HCT116 (cell line): ENCODE results near the gene TMEM132C. TPM values are rescaled to one million over a fixed set of nuclear protein-coding genes. Genes with fewer than 3 reads are reported as not detected.

Experiments used
- ATAC-seq: fragments of 200-7000 bp; cut with Tn5 transposase; 2 replicates; pipeline ENCODE4 v1.9.1; 2020; ENCODE audit warnings: mild to moderate bottlenecking, moderate library complexity
- BruUV-seq: library from RNA; stranded (reverse); fragments of 400-500 nt; replicated peaks from 2 replicates; lab custom pipeline; 2021; lab: Mats Ljungman, UMichigan
- CTCF ChIA-PET: fragments of 300-600 bp; sonication (Branson Sonifier 250); formaldehyde crosslinking; loops from one replicate; lab custom pipeline; 2021; ENCODE audit warnings: antibody characterized with exemption; lab: Charles Lee
- POLR2A ChIA-PET: fragments of 300-600, 350-600 bp; sonication (Branson Sonifier 250); formaldehyde crosslinking; loops from one replicate; lab custom pipeline; 2021; ENCODE audit warnings: antibody characterized with exemption; lab: Charles Lee
- RAD21 ChIA-PET, 2 experiments: fragments of 300-600 bp; sonication (Branson Sonifier 250); formaldehyde crosslinking; loops; one replicate each; lab custom pipeline; 2023; ENCODE audit warnings: low total read pairs in 2 of 2; ENCODE audit not compliant: uncharacterized antibody in 2 of 2, unreplicated experiment in 2 of 2, low non-redundant PET in 1 of 2; lab: Charles Lee
- DNase-seq: peaks from one replicate; pipeline ENCODE4 v3.0.0-alpha.2; 2010; ENCODE audit warnings: low read depth, low spot score
- H2AFZ ChIP-seq: fragments of 200-600 bp; shearing (Covaris generic), sonication (generic); 2 replicates; pipeline ENCODE4 v1.6.1; 2017; ENCODE audit warnings: low read depth, mixed run types, mixed read lengths, antibody characterized with exemption, low read length; ENCODE audit not compliant: poor library complexity, severe bottlenecking
- H3K27ac ChIP-seq: 2 replicates; pipeline ENCODE4 v1.5.1; 2012; ENCODE audit warnings: low read depth, low read length
- H3K27me3 ChIP-seq: fragments of 200-600 bp; sonication (generic); 2 replicates; pipeline ENCODE4 v1.6.1; 2016; ENCODE audit warnings: mixed run types, low read length, mixed read lengths; ENCODE audit not compliant: insufficient read depth
- H3K36me3 ChIP-seq, 2 experiments: fragments of 200-500 bp in 1 of 2; fragments of 200-600 bp in 1 of 2; sonication (Bioruptor generic) in 1 of 2; sonication (generic) in 1 of 2; 2 replicates each; pipeline versions ENCODE4 v1.5.1 to v1.6.1; 2014 to 2016; ENCODE audit warnings: low read length in 2 of 2, inconsistent platforms in 1 of 2, mixed read lengths in 1 of 2, mixed run types in 1 of 2; ENCODE audit not compliant: insufficient read depth in 2 of 2, control insufficient read depth in 1 of 2
- H3K4me1 ChIP-seq, 2 experiments: fragments of 200-600 bp in 1 of 2; sonication (generic) in 1 of 2; 2 replicates each; pipeline versions ENCODE4 v1.5.1 to v1.6.1; 2012 to 2017; ENCODE audit warnings: low read length in 2 of 2, inconsistent platforms in 1 of 2, mild to moderate bottlenecking in 1 of 2, mixed read lengths in 1 of 2, mixed run types in 1 of 2, moderate library complexity in 1 of 2; ENCODE audit not compliant: insufficient read depth in 2 of 2, control insufficient read depth in 1 of 2
- H3K4me2 ChIP-seq: fragments of 200-600 bp; sonication (generic); 2 replicates; pipeline ENCODE4 v1.6.1; 2017; ENCODE audit warnings: mixed run types, low read length, mixed read lengths
- H3K4me3 ChIP-seq, 2 experiments: fragments of 200-600 bp in 1 of 2; sonication (generic) in 1 of 2; replicated peaks in 1 of 2; 2 replicates each; pipeline ENCODE4 v1.5.1; 2011 to 2016; ENCODE audit warnings: low read length in 2 of 2, control low read depth in 1 of 2, low read depth in 1 of 2, mild to moderate bottlenecking in 1 of 2, mixed read lengths in 1 of 2, mixed run types in 1 of 2
- H3K79me2 ChIP-seq: fragments of 200-600 bp; sonication (generic); 2 replicates; pipeline ENCODE4 v1.6.1; 2017; ENCODE audit warnings: mild to moderate bottlenecking, mixed run types, low read length, moderate library complexity, mixed read lengths; ENCODE audit not compliant: insufficient read depth
- H3K9ac ChIP-seq: fragments of 200-600 bp; sonication (generic); 2 replicates; pipeline ENCODE4 v1.6.1; 2016; ENCODE audit warnings: low read length, mixed read lengths
- H3K9me2 ChIP-seq: fragments of 200-600 bp; sonication (generic), shearing (Covaris generic); 2 replicates; pipeline ENCODE4 v1.6.1; 2017; ENCODE audit warnings: mixed run types, mild to moderate bottlenecking, moderate library complexity; ENCODE audit not compliant: insufficient read depth
- H3K9me3 ChIP-seq, 2 experiments: fragments of 200-500 bp in 1 of 2; fragments of 200-600 bp in 1 of 2; sonication (Bioruptor generic) in 1 of 2; sonication (generic) in 1 of 2; 2 replicates each; pipeline ENCODE4 v1.6.1; 2014 to 2017; ENCODE audit warnings: low read length in 2 of 2, mixed read lengths in 2 of 2, inconsistent platforms in 1 of 2, low read depth in 1 of 2, mild to moderate bottlenecking in 1 of 2, mixed run types in 1 of 2, moderate library complexity in 1 of 2; ENCODE audit not compliant: control insufficient read depth in 1 of 2, insufficient read depth in 1 of 2
- H4K20me1 ChIP-seq: fragments of 200-600 bp; sonication (generic), shearing (Covaris generic); 2 replicates; pipeline ENCODE4 v1.6.1; 2017; ENCODE audit warnings: mixed run types, mild to moderate bottlenecking, moderate library complexity; ENCODE audit not compliant: insufficient read depth
- CBX3 ChIP-seq: IDR thresholded peaks from 2 replicates; pipeline ENCODE4 v1.6.1; 2012; ENCODE audit warnings: low read depth
- EGR1 ChIP-seq: IDR thresholded peaks from 2 replicates; pipeline ENCODE4 v1.6.1; 2012; ENCODE audit warnings: low read depth
- EZH2phosphoT487 ChIP-seq: fragments of 200-600 bp; IDR thresholded peaks from 2 replicates; pipeline ENCODE4 v1.6.1; 2018; ENCODE audit warnings: antibody characterized with exemption, borderline replicate concordance
- JUND ChIP-seq: IDR thresholded peaks from 2 replicates; pipeline ENCODE4 v1.6.1; 2012
- POLR2A ChIP-seq: IDR thresholded peaks from 2 replicates; pipeline ENCODE4 v1.7.0; 2011; ENCODE audit warnings: borderline replicate concordance; ENCODE audit not compliant: insufficient read depth, insufficient read length; ENCODE audit errors: extremely low read depth
- RAD21 ChIP-seq: IDR thresholded peaks from 2 replicates; pipeline ENCODE4 v1.6.1; 2012; ENCODE audit warnings: low read depth, mild to moderate bottlenecking
- REST ChIP-seq: IDR thresholded peaks from 2 replicates; pipeline ENCODE4 v1.6.1; 2012; ENCODE audit warnings: low read depth
- SP1 ChIP-seq: IDR thresholded peaks from 2 replicates; pipeline ENCODE4 v1.6.1; 2012; ENCODE audit warnings: low read depth
- SRF ChIP-seq: IDR thresholded peaks from 2 replicates; pipeline ENCODE4 v1.6.1; 2012; ENCODE audit warnings: low read depth
- YY1 ChIP-seq: IDR thresholded peaks from 2 replicates; pipeline ENCODE4 v1.6.1; 2011; ENCODE audit warnings: low read length, low read depth, moderate library complexity, mild to moderate bottlenecking; ENCODE audit not compliant: insufficient replicate concordance; ENCODE audit errors: extremely low read depth
- intact Hi-C: fragments of 100-400 bp; cut with micrococcal nuclease; formaldehyde crosslinking; loops from 2 replicates; pipeline ENCODE4 v1.10.0; 2022
- total RNA-seq: library from RNA; stranded (reverse); gene quantifications from one replicate; pipeline ENCODE4 v1.2.1, GENCODE V29; 2021; ENCODE audit not compliant: unreplicated experiment
- TF ChIP-seq, protein P1 (sequence below), 3 experiments: fragments of 200-600 bp in 1 of 3; sonication (generic) in 1 of 3; IDR thresholded peaks in 2 of 3; conservative IDR thresholded peaks in 1 of 3; 2 replicates each; pipeline ENCODE4 v1.5.1; 2012 to 2017; ENCODE audit warnings: low read depth in 2 of 3, low read length in 2 of 3, antibody characterized with exemption in 1 of 3, borderline replicate concordance in 1 of 3, control low read depth in 1 of 3, mild to moderate bottlenecking in 1 of 3, mixed read lengths in 1 of 3, mixed run types in 1 of 3, moderate library complexity in 1 of 3; ENCODE audit not compliant: insufficient read depth in 1 of 3

TMEM132C gene
- total RNA-seq, 1 experiment from 2014 or later: not detected

DNA sequence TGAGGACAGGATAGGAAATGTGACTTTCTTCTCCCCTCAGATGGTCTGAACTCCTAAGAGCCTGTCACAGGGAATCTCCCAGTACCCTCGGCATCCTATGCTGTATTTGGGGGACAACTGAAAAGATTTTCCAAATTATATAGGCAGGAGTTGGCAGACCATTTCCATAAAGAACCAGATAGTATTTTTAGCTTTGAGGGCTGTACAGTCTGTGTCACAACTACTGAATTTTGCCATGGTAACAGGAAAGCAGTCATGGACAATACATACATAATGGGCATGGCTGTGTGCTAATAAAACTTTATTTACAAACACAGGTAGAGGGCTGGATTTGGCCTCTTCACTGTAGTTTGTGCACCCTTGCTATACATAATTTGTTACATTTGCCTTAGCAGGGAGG is 30.4 kb upstream of the TMEM132C start:
- Histone ChIP-seq H3K27ac (no peak overlapping the region), H4K20me1 (no peaks in the 10 kb centered on the region), H3K4me1 (no peaks in the 10 kb centered on the region), H3K36me3 (no peaks in the 10 kb centered on the region), H3K9me2 (no peaks in the 10 kb centered on the region), H3K9me3 (peaks cover 8 to 10% of the 10 kb centered on the region in 2 experiments; a peak in 2 of 4 replicates), H3K4me2 (no peak overlapping the region), H3K79me2 (no peaks in the 10 kb centered on the region), H2AFZ (no peak overlapping the region), H3K4me3 (no peak overlapping the region), H3K27me3 (no peaks in the 10 kb centered on the region), H3K9ac (no peak overlapping the region)
- no peak for ATAC-seq
- ChIA-PET POLR2A (no interaction called here), RAD21 (no interaction called here), CTCF (no interaction called here)
- TF ChIP-seq SRF (no peak), REST (no peak), RAD21 (no peak), POLR2A (no peak), EGR1 (no peak)
- no peak for DNase-seq
- intact Hi-C loops: no loop called here
- no TSS peak for BruUV-seq

- Histone ChIP-seq H4K20me1 (no peaks in the 10 kb centered on the region), H3K9ac (no peak overlapping the region), H3K36me3 (no peaks in the 10 kb centered on the region), H2AFZ (no peak overlapping the region), H3K4me2 (no peak overlapping the region), H3K79me2 (no peaks in the 10 kb centered on the region), H3K27ac (no peak overlapping the region), H3K9me3 (peaks cover 5% of the 10 kb centered on the region in 2 experiments; a peak in 2 of 4 replicates), H3K4me3 (no peak overlapping the region), H3K27me3 (no peaks in the 10 kb centered on the region), H3K9me2 (no peaks in the 10 kb centered on the region), H3K4me1 (no peaks in the 10 kb centered on the region)
- no TSS peak for BruUV-seq
- intact Hi-C loops: no loop called here
- ChIA-PET CTCF (no interaction called here), RAD21 (no interaction called here), POLR2A (no interaction called here)
- ATAC-seq: no peak
- no peak for DNase-seq
- TF ChIP-seq SP1: no peak
- no peak for TF ChIP-seq REST
- TF ChIP-seq RAD21: no peak
- TF ChIP-seq SRF: no peak
- no peak for TF ChIP-seq YY1
- TF ChIP-seq EZH2phosphoT487: no peak
- no peak for TF ChIP-seq CBX3
- no peak for TF ChIP-seq JUND
- TF ChIP-seq, protein P1, sequence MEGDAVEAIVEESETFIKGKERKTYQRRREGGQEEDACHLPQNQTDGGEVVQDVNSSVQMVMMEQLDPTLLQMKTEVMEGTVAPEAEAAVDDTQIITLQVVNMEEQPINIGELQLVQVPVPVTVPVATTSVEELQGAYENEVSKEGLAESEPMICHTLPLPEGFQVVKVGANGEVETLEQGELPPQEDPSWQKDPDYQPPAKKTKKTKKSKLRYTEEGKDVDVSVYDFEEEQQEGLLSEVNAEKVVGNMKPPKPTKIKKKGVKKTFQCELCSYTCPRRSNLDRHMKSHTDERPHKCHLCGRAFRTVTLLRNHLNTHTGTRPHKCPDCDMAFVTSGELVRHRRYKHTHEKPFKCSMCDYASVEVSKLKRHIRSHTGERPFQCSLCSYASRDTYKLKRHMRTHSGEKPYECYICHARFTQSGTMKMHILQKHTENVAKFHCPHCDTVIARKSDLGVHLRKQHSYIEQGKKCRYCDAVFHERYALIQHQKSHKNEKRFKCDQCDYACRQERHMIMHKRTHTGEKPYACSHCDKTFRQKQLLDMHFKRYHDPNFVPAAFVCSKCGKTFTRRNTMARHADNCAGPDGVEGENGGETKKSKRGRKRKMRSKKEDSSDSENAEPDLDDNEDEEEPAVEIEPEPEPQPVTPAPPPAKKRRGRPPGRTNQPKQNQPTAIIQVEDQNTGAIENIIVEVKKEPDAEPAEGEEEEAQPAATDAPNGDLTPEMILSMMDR (IDR thresholded peaks at IDR 0.05 in 2 of 3, conservative IDR thresholded peaks at IDR 0.05 in 1 of 3; ENCODE audit: borderline replicate concordance in 1 of 3, insufficient read depth in 1 of 3, low read depth in 2 of 3, low read length in 2 of 3): no peak
- TF ChIP-seq POLR2A: no peak
These were observed 26.2 kb upstream of the TMEM132C start for GRCh38 chr12:128240745-128241144.
